RWPE1 (cell line): ENCODE data around the gene BRIP1.

Experiments used
- CTCF ChIA-PET: fragments of 350-600 bp; sonication (Branson Sonifier 250); formaldehyde crosslinking; extraction: SDS; loops from one replicate; lab custom pipeline; 2021; lab: Yijun Ruan, JAX
- POLR2A ChIA-PET: fragments of 400-600 bp; formaldehyde crosslinking; extraction: SDS; loops from one replicate; lab custom pipeline; 2020; ENCODE audit warnings: antibody characterized with exemption; ENCODE audit not compliant: low non-redundant PET; lab: Yijun Ruan, JAX
- DNase-seq: peaks from one replicate; pipeline ENCODE4 v3.0.0; 2012; ENCODE audit warnings: low spot score
- H3K27ac ChIP-seq: fragments of 450-650 bp; 2 replicates; pipeline ENCODE4 v1.5.1; 2017
- TF ChIP-seq, protein P1 (sequence below): fragments of 450-650 bp; conservative IDR thresholded peaks from 2 replicates; pipeline ENCODE4 v1.5.1; 2017; ENCODE audit warnings: low read depth, mild to moderate bottlenecking

Gene BRIP1

DNA sequence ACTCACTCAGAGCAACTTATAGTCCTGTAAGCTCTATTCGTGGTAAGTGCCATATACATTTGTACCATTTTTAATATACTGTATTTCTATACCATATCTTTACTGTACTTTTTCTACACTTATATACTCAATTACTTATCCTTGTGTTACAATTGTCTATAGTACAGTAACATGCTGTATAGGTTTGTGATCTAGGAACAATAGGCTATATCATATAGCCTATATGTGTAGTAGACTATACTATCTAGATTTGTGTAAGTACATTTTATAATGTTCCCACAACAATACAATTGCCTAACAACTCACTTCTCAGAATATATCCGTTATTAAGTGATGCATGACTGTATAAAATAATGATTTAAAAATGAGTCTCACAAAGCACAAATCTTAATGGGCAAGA is 149.0 kb downstream of the BRIP1 start:
- DNase-seq = no peak
- POLR2A ChIA-PET = no interaction called here
- no peak overlapping the region for H3K27ac ChIP-seq
- CTCF ChIA-PET = no interaction called here
- TF ChIP-seq, protein P1, sequence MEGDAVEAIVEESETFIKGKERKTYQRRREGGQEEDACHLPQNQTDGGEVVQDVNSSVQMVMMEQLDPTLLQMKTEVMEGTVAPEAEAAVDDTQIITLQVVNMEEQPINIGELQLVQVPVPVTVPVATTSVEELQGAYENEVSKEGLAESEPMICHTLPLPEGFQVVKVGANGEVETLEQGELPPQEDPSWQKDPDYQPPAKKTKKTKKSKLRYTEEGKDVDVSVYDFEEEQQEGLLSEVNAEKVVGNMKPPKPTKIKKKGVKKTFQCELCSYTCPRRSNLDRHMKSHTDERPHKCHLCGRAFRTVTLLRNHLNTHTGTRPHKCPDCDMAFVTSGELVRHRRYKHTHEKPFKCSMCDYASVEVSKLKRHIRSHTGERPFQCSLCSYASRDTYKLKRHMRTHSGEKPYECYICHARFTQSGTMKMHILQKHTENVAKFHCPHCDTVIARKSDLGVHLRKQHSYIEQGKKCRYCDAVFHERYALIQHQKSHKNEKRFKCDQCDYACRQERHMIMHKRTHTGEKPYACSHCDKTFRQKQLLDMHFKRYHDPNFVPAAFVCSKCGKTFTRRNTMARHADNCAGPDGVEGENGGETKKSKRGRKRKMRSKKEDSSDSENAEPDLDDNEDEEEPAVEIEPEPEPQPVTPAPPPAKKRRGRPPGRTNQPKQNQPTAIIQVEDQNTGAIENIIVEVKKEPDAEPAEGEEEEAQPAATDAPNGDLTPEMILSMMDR = no peak

DNA sequence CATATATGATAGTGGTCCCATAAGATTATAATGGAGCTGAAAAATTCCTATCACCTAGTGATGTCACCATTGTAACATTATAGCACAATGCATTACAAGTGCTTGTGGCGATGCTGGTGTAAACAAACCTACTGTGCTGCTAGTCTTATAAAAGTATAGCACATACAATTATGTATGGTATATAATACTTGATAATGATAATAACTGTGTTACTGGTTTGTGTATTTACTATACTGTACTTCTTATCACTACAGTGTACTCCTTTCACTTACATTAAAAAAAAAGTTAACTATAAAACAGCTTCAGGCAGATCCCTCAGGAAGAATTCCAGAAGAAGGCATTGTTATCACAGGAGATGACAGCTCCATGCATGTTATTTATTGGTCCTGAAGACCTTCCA is 150.3 kb downstream of the BRIP1 start:
- H3K27ac ChIP-seq = no peak overlapping the region
- POLR2A ChIA-PET = no interaction called here
- TF ChIP-seq, protein P1 = no peak
- CTCF ChIA-PET = no interaction called here
- DNase-seq = no peak

DNA sequence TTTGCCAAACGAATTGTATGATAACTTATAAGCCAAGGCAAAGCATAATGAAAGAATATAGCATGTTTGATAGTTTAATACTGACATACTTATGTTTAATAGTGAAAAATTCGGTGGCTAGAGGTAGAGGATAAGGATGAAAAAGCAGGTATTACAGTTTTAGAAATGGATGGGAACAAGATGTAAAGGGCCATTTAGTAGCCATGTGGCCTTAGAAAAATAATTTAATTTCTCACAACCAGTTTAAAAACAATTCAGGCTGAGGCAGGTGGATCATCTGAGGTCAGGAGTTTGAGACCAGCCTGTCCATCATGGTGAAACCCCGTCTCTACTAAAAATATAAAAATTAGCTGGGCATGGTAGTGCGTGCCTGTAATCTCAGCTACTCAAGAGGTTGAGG is 152.8 kb downstream of the BRIP1 start:
- ChIA-PET POLR2A (interaction anchor here (0.7 kb wide), 1 partner anchor 9 kb away, joined by 6 read pairs; no protein-coding TSS in a partner anchor), CTCF (interaction anchor here (0.7 kb wide), 1 partner anchor 976 kb away, joined by 3 read pairs; no protein-coding TSS in a partner anchor)
- no peak overlapping the region for H3K27ac ChIP-seq
- DNase-seq = no peak
- TF ChIP-seq, protein P1 = no peak

DNA sequence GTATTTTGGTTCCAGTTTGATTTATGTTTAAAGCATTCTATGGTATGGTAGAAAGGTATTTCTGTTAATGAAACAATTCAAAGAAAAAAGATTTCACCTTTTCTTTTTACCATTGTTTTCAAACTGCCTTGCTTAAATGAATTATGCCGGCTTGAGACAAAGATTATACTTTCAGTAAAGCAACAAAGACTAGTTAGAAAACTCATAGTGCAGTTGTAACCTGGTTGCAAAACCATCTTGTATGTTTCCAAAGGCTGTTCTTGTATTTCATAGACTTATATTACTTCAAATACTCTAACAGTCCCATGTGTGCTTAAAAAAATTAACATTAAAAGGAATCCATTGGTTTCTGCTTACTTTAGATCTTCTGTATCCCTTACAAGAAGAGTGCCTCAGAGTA is 153.8 kb downstream of the BRIP1 start:
- ChIA-PET CTCF (interaction anchor here (0.7 kb wide), 1 partner anchor 975 kb away, joined by 3 read pairs; no protein-coding TSS in a partner anchor), POLR2A (no interaction called here)
- no peak for DNase-seq
- TF ChIP-seq, protein P1 = no peak
- no peak overlapping the region for H3K27ac ChIP-seq

DNA sequence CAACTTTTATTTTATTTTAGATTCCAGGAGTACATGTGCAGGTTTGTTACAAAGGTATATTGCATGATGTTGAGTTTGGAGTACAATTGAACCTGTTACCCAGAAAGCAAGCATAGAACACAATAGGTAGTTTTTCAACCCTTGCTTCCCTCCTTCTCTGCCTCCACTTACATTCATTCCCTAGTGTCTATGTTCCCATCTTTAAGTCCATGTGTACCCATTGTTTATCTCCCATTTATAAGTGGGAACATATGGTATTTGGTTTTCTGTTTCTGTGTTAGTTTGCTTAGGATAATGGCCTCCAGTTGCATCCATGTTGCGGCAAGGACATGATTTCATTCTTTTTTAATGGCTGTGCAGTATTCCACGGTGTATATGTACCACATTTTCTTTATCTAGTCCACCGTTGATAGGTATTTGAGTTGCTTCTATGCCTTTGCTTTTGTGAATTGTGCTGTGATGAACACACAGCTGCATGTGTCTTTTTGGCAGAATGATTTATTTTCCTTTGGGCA is 158.3 kb downstream of the BRIP1 start:
- CTCF ChIA-PET = no interaction called here
- TF ChIP-seq, protein P1 = no peak
- DNase-seq = no peak
- H3K27ac ChIP-seq = no peak overlapping the region
- POLR2A ChIA-PET = no interaction called here

DNA sequence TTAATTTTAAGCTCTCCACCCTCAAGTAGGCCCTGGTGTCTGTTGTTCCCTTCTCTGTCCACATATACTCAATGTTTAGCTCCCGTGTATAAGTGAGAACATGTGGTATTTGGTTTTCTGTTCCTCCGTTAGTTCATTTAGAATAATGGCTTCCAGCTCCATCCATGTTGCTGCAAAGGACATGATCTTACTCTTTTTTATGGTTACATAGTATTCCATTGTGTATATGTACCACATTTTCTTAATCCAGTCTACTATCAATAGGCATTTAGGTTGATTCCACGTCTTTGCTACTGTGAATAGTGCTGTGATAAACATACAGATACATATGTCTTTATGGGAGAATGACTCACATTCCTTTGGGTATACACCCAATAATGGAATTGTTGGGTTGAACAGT is 160.9 kb downstream of the BRIP1 start:
- ChIA-PET POLR2A (no interaction called here), CTCF (no interaction called here)
- DNase-seq = no peak
- H3K27ac ChIP-seq = no peak overlapping the region
- TF ChIP-seq, protein P1 = no peak
